Measurements from ENCODE around the gene CDH4. TPM values are rescaled to one million over a fixed set of nuclear protein-coding genes. Genes with fewer than 3 reads are reported as not detected.

Gene CDH4
- polyA plus RNA-seq, 1 donor (not counting 4 experiments of a cell fraction or from before 2014, with no cell fraction given) = 2.2 TPM

DNA sequence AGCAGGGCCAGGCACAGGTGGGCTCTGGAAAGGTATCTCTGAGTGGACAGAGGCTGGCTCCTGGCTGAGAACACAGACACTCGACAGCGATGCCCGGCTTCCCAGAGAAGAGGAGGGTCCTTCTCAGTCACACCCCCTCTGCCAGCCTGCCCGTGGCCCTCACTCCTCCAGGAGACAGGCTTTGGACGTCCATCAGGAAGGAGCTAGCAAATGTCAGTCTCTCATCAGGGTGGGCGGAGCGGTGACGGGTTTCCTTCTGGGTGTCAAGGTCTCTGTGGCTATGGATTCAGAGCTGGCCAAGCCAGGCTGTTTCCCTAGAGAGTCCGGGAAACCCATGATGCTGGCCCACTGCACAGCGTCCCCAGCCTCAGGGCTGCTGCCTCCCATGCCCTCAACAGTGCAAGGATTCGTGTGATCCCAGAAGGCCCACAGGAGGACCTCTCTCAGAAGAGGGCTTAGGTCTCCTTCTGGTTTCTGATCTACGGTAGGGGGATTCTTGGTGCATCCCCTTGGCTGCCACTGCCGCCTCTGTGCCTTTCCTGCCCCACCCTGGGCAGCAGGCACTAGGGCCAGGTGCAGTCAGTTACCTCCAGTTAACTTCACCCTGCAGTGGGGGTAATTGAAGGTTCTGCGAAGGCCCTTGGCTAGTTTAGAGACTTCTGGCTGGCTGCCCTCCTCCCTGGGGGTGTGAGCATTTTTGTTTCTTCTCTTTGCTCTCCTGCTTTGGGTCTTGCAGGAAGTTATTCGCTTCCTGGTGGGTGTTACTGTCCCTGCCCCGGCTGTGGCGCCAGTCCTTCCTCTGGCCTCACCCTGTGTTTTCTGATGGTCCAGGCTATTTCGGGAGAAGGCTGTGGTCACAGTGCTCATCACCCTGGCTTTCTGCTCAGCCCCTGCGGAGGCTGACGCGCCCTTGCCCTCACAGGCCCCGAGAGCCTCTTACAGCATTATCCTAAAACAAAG lies 80.2 kb downstream of the CDH4 start:
- no peaks in the 10 kb centered on the region for H3K36me3 ChIP-seq (ENCODE audit: control insufficient read depth in 2 of 2, extremely low read depth in 1 of 2, insufficient read depth in 2 of 2, low read length in 2 of 2)
- H3K9me1 ChIP-seq (ENCODE audit: control insufficient read depth, extremely low read depth, insufficient read depth, low read length) = peaks cover 3% of the 10 kb centered on the region
- DNase-seq (ENCODE audit: low read depth, low spot score) (no peak), FAIRE-seq (no peak)
- H3K4me2 ChIP-seq (ENCODE audit: control insufficient read depth, extremely low read depth, insufficient read depth, low read depth, low read length) = no peak overlapping the region
- no peaks in the 10 kb centered on the region for H3K4me1 ChIP-seq (ENCODE audit: control insufficient read depth, extremely low read depth, insufficient read depth, low read length)
- H3K27me3 ChIP-seq (ENCODE audit: control insufficient read depth, extremely low read depth, insufficient read depth, low read length) = no peaks in the 10 kb centered on the region
- no peak for TF ChIP-seq EZH2 (IDR thresholded peaks at IDR 0.05; ENCODE audit: low read length)
- TF ChIP-seq, protein P1, sequence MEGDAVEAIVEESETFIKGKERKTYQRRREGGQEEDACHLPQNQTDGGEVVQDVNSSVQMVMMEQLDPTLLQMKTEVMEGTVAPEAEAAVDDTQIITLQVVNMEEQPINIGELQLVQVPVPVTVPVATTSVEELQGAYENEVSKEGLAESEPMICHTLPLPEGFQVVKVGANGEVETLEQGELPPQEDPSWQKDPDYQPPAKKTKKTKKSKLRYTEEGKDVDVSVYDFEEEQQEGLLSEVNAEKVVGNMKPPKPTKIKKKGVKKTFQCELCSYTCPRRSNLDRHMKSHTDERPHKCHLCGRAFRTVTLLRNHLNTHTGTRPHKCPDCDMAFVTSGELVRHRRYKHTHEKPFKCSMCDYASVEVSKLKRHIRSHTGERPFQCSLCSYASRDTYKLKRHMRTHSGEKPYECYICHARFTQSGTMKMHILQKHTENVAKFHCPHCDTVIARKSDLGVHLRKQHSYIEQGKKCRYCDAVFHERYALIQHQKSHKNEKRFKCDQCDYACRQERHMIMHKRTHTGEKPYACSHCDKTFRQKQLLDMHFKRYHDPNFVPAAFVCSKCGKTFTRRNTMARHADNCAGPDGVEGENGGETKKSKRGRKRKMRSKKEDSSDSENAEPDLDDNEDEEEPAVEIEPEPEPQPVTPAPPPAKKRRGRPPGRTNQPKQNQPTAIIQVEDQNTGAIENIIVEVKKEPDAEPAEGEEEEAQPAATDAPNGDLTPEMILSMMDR (optimal IDR thresholded peaks at IDR 0.05 in 1 of 3, IDR thresholded peaks at IDR 0.05 in 1 of 3, conservative IDR thresholded peaks at IDR 0.05 in 1 of 3; ENCODE audit: extremely low read depth in 1 of 3, insufficient read depth in 2 of 3, low read length in 3 of 3) = no peak
- H3K9ac ChIP-seq (ENCODE audit: control insufficient read depth, extremely low read depth, insufficient read depth, low read length) = no peak overlapping the region
- peaks cover 6% of the 10 kb centered on the region for H3K79me2 ChIP-seq (ENCODE audit: control insufficient read depth, insufficient read depth, low read length)
- H2AFZ ChIP-seq (ENCODE audit: control insufficient read depth, low read length) = no peak overlapping the region
- H3K9me3 ChIP-seq (ENCODE audit: control insufficient read depth, low read depth, low read length) = no peaks in the 10 kb centered on the region
- dilution Hi-C loops (cut with MboI; ENCODE audit: extremely low pct_ligation_motif_present, low sequenced_read_pairs) = no loop called here
- no peak overlapping the region for H3K4me3 ChIP-seq (ENCODE audit: control insufficient read depth in 2 of 3, extremely low read depth in 1 of 3, insufficient read depth in 2 of 3, low read depth in 1 of 3, low read length in 3 of 3)
- peaks cover 44% of the 10 kb centered on the region for H4K20me1 ChIP-seq (ENCODE audit: control insufficient read depth, extremely low read depth, insufficient read depth, low read length)
- H3K27ac ChIP-seq (ENCODE audit: control insufficient read depth, insufficient read depth, low read length) = no peak overlapping the region

DNA sequence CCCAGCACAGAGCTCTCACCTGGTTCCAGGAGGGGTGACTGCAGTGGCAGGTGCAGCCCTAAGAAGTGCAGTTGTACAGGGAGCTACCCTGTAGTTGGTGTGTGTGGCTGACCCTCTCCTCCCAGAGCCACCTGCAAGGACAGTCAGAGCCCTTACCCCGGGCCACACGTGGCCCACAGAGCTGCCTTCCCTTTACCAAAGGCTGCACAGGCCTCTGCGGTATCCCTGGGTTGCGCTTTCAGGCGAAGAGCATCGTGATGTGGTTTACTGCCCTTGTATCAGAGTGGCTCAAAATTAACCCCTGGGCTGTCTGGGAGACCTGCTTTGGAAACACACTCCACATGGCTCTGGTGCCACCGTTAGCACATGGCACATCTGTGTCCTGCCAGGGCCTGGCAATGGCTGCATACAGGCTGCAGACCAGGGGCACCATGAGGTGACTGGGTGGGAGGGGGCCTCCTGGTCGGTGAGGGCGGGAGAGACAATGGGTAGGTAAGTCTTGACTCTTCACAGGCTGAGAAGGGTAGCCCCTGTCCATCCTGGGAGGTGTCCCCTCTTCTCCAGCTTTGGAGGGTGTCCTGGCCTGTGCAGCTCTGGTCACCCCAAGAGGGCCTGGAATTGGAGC lies 81.5 kb downstream of the CDH4 start:
- no peak for FAIRE-seq
- no peak overlapping the region for H3K27ac ChIP-seq (ENCODE audit: control insufficient read depth, insufficient read depth, low read length)
- no peak overlapping the region for H3K9ac ChIP-seq (ENCODE audit: control insufficient read depth, extremely low read depth, insufficient read depth, low read length)
- H4K20me1 ChIP-seq (ENCODE audit: control insufficient read depth, extremely low read depth, insufficient read depth, low read length) = peaks cover 41% of the 10 kb centered on the region
- TF ChIP-seq, protein P1 (optimal IDR thresholded peaks at IDR 0.05 in 1 of 3, IDR thresholded peaks at IDR 0.05 in 1 of 3, conservative IDR thresholded peaks at IDR 0.05 in 1 of 3; ENCODE audit: extremely low read depth in 1 of 3, insufficient read depth in 2 of 3, low read length in 3 of 3) = no peak
- TF ChIP-seq EZH2 (IDR thresholded peaks at IDR 0.05; ENCODE audit: low read length) = no peak
- H3K4me2 ChIP-seq (ENCODE audit: control insufficient read depth, extremely low read depth, insufficient read depth, low read depth, low read length) = no peak overlapping the region
- peaks cover 6% of the 10 kb centered on the region for H3K79me2 ChIP-seq (ENCODE audit: control insufficient read depth, insufficient read depth, low read length)
- no peaks in the 10 kb centered on the region for H3K27me3 ChIP-seq (ENCODE audit: control insufficient read depth, extremely low read depth, insufficient read depth, low read length)
- DNase-seq (ENCODE audit: low read depth, low spot score) = no peak
- H2AFZ ChIP-seq (ENCODE audit: control insufficient read depth, low read length) = no peak overlapping the region
- dilution Hi-C loops (cut with MboI; ENCODE audit: extremely low pct_ligation_motif_present, low sequenced_read_pairs) = no loop called here
- H3K4me3 ChIP-seq (ENCODE audit: control insufficient read depth in 2 of 3, extremely low read depth in 1 of 3, insufficient read depth in 2 of 3, low read depth in 1 of 3, low read length in 3 of 3) = no peak overlapping the region
- H3K9me1 ChIP-seq (ENCODE audit: control insufficient read depth, extremely low read depth, insufficient read depth, low read length) = peaks cover 3% of the 10 kb centered on the region
- no peaks in the 10 kb centered on the region for H3K4me1 ChIP-seq (ENCODE audit: control insufficient read depth, extremely low read depth, insufficient read depth, low read length)
- H3K36me3 ChIP-seq (ENCODE audit: control insufficient read depth in 2 of 2, extremely low read depth in 1 of 2, insufficient read depth in 2 of 2, low read length in 2 of 2) = no peaks in the 10 kb centered on the region
- H3K9me3 ChIP-seq (ENCODE audit: control insufficient read depth, low read depth, low read length) = no peaks in the 10 kb centered on the region

Data from keratinocyte (primary cell).